ENCODE results near the gene DICER1.
"Not testable (repeated sequence)": the region's sequence is repeated elsewhere in the genome, so short reads cannot be mapped to it uniquely, and the experiment has no call there.

The DICER1 gene, protein sequence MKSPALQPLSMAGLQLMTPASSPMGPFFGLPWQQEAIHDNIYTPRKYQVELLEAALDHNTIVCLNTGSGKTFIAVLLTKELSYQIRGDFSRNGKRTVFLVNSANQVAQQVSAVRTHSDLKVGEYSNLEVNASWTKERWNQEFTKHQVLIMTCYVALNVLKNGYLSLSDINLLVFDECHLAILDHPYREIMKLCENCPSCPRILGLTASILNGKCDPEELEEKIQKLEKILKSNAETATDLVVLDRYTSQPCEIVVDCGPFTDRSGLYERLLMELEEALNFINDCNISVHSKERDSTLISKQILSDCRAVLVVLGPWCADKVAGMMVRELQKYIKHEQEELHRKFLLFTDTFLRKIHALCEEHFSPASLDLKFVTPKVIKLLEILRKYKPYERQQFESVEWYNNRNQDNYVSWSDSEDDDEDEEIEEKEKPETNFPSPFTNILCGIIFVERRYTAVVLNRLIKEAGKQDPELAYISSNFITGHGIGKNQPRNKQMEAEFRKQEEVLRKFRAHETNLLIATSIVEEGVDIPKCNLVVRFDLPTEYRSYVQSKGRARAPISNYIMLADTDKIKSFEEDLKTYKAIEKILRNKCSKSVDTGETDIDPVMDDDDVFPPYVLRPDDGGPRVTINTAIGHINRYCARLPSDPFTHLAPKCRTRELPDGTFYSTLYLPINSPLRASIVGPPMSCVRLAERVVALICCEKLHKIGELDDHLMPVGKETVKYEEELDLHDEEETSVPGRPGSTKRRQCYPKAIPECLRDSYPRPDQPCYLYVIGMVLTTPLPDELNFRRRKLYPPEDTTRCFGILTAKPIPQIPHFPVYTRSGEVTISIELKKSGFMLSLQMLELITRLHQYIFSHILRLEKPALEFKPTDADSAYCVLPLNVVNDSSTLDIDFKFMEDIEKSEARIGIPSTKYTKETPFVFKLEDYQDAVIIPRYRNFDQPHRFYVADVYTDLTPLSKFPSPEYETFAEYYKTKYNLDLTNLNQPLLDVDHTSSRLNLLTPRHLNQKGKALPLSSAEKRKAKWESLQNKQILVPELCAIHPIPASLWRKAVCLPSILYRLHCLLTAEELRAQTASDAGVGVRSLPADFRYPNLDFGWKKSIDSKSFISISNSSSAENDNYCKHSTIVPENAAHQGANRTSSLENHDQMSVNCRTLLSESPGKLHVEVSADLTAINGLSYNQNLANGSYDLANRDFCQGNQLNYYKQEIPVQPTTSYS (N-terminal part only)

GRCh38 chr14:95157327-95158189 is at the start of gene DICER1:
DICER1 (minus strand) TSS chr14:95157529; CDS start chr14:95133458, 24,071 bp downstream.
- Histone ChIP-seq H3K9me3 (no peaks in the 10 kb centered on the region), H3K4me1 (peaks cover 8% of the 10 kb centered on the region), H3K36me3 (replicated peaks) (no peaks in the 10 kb centered on the region), H3K27me3 (ENCODE audit: low read depth) (no peaks in the 10 kb centered on the region), H3K4me3 (peak within 1 kb of the TSS; percentile 66)
- DNase-seq (ENCODE audit: low spot score in 2 of 2) = peak; percentile 80 to 97
- in situ Hi-C loops (cut with MboI; ENCODE audit: low sequenced_read_pairs) = no loop called here

GRCh38 chr14:95206534-95206933 is 49.2 kb upstream of the DICER1 start:
- in situ Hi-C loops (cut with MboI; ENCODE audit: low sequenced_read_pairs) = no loop called here
- no peaks in the 10 kb centered on the region for H3K27me3 ChIP-seq (ENCODE audit: low read depth)
- DNase-seq (ENCODE audit: low spot score in 2 of 2) = no peak

DNA sequence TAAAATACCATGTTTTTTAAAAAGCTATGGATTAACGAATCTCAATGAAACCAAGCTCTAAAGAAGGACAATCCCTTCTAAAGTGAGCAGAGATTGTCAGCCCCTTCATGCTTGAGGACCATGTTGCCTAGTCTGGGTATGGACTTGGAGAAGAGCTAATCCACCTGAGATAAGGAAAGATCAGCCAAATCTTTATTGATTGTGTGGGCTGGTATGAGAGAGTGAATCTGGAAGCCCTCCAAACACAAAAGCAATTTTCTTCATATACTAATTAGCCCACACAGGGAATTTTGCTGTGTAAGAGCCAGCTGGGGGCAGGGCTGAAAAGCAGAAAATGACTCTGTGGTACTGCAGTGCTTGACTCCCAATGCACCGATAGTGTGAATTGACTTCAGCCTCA is 47.4 kb upstream of the DICER1 start:
- no peaks in the 10 kb centered on the region for H3K4me1 ChIP-seq
- H3K27me3 ChIP-seq (ENCODE audit: low read depth) = no peaks in the 10 kb centered on the region
- no peak overlapping the region for H3K4me3 ChIP-seq
- peaks cover 6% of the 10 kb centered on the region; the same call in 1 of the 2 replicates for H3K9me3 ChIP-seq
- in situ Hi-C loops (cut with MboI; ENCODE audit: low sequenced_read_pairs) = no loop called here
- DNase-seq (ENCODE audit: low spot score in 2 of 2) = no peak
- no peaks in the 10 kb centered on the region for H3K36me3 ChIP-seq (replicated peaks)

More at GRCh38 chr14:95206534-95206933, 49.2 kb upstream of the DICER1 start:
- H3K4me3 ChIP-seq = no peak overlapping the region
- H3K9me3 ChIP-seq = peaks cover 6% of the 10 kb centered on the region; the same call in 1 of the 2 replicates
- no peaks in the 10 kb centered on the region for H3K4me1 ChIP-seq
- H3K36me3 ChIP-seq (replicated peaks) = no peaks in the 10 kb centered on the region

GRCh38 chr14:95201745-95202144 is 44.4 kb upstream of the DICER1 start:
- H3K9me3 ChIP-seq; H3K4me1 ChIP-seq; H3K4me3 ChIP-seq; H3K27me3 ChIP-seq (ENCODE audit: low read depth); in situ Hi-C loops (cut with MboI; ENCODE audit: low sequenced_read_pairs); H3K36me3 ChIP-seq (replicated peaks); DNase-seq (ENCODE audit: low spot score in 2 of 2): not testable (repeated sequence)

GRCh38 chr14:95200404-95200803 is 43.1 kb upstream of the DICER1 start:
- Histone ChIP-seq H3K4me1 (no peaks in the 10 kb centered on the region), H3K27me3 (ENCODE audit: low read depth) (no peaks in the 10 kb centered on the region), H3K36me3 (replicated peaks) (no peaks in the 10 kb centered on the region), H3K9me3 (peaks cover 6% of the 10 kb centered on the region; the same call in 1 of the 2 replicates), H3K4me3 (no peak overlapping the region)
- in situ Hi-C loops (cut with MboI; ENCODE audit: low sequenced_read_pairs) = no loop called here
- DNase-seq (ENCODE audit: low spot score in 2 of 2) = no peak

- 0 out of 2 replicates have a peak, but pooled peaks cover 2% of the 10 kb centered on the region for H3K9me3 ChIP-seq
- no peak overlapping the region for H3K4me3 ChIP-seq
- no peak for DNase-seq (ENCODE audit: low spot score in 2 of 2)
- H3K4me1 ChIP-seq = no peaks in the 10 kb centered on the region
- in situ Hi-C loops (cut with MboI; ENCODE audit: low sequenced_read_pairs) = no loop called here
- no peaks in the 10 kb centered on the region for H3K27me3 ChIP-seq (ENCODE audit: low read depth)
- no peaks in the 10 kb centered on the region for H3K36me3 ChIP-seq (replicated peaks)
Measured at GRCh38 chr14:95199298-95199983, 42.1 kb upstream of the DICER1 start.

GRCh38 chr14:95198320-95198719 is 41.0 kb upstream of the DICER1 start:
- Histone ChIP-seq H3K9me3 (0 out of 2 replicates have a peak, but pooled peaks cover 2% of the 10 kb centered on the region), H3K4me1 (no peaks in the 10 kb centered on the region), H3K4me3 (no peak overlapping the region), H3K36me3 (replicated peaks) (no peaks in the 10 kb centered on the region), H3K27me3 (ENCODE audit: low read depth) (no peaks in the 10 kb centered on the region)
- no peak for DNase-seq (ENCODE audit: low spot score in 2 of 2)
- in situ Hi-C loops (cut with MboI; ENCODE audit: low sequenced_read_pairs) = no loop called here

DNA sequence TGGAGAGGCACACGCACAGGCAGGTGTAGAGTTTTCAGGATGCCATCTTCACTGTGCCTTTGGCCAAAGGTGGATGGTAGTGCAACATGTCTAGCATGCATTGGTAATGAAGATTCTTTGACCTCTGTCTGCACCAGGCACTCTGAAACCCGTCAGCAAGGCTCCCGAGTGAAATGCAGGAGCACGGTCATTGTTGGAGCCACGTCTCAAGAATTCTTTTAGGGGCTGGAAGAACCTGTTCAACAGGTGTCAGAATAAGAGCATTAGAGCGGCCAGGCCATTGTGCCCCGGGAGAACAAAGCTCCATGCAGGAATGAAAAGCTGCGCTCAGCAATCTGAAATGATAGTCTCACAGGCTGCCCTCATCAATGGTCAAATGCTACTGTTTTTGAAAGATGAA is 40.2 kb upstream of the DICER1 start:
- Histone ChIP-seq H3K9me3 (0 out of 2 replicates have a peak, but pooled peaks cover 2% of the 10 kb centered on the region), H3K36me3 (replicated peaks) (no peaks in the 10 kb centered on the region), H3K27me3 (ENCODE audit: low read depth) (no peaks in the 10 kb centered on the region), H3K4me3 (no peak overlapping the region), H3K4me1 (no peaks in the 10 kb centered on the region)
- DNase-seq (ENCODE audit: low spot score in 2 of 2) = no peak
- in situ Hi-C loops (cut with MboI; ENCODE audit: low sequenced_read_pairs) = no loop called here

DNA sequence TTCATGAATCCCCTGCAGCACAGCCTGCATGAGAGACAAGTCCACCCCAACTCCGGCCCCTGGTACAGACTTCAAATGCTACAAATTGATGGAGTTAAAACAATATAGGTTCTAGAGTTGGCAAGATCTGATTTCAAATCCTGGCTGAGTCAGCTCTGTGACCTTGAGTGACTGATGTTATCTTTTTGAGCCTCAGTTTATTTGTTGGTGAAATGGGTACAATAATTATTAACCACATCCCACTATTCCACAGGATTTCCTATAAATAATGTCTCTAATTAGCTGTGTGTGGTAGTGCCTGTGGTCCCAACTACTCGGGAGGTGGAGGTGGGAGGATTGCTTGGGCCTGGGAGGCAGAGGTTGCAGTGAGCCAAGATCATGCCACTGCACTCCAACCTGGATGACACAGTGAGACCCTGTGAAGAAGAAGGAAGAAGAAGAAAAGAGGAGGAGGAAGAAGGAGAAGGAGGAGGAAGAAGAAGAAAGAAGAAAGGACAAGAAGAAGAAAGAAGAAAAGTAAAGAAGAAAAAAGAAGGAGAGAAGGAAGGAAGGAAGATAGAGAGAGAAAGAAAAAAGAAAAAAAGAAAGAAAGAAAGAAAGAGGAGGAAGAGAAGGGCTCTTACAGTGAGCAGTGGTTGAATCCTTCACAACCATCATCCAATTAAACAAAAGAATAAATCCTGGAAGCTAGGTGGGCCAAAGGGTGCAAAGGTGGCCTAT is 39.7 kb upstream of the DICER1 start:
- Histone ChIP-seq H3K27me3 (ENCODE audit: low read depth) (no peaks in the 10 kb centered on the region), H3K9me3 (0 out of 2 replicates have a peak, but pooled peaks cover 2% of the 10 kb centered on the region), H3K4me1 (no peaks in the 10 kb centered on the region), H3K36me3 (replicated peaks) (no peaks in the 10 kb centered on the region), H3K4me3 (no peak overlapping the region)
- in situ Hi-C loops (cut with MboI; ENCODE audit: low sequenced_read_pairs) = no loop called here
- DNase-seq (ENCODE audit: low spot score in 2 of 2) = no peak

DNA sequence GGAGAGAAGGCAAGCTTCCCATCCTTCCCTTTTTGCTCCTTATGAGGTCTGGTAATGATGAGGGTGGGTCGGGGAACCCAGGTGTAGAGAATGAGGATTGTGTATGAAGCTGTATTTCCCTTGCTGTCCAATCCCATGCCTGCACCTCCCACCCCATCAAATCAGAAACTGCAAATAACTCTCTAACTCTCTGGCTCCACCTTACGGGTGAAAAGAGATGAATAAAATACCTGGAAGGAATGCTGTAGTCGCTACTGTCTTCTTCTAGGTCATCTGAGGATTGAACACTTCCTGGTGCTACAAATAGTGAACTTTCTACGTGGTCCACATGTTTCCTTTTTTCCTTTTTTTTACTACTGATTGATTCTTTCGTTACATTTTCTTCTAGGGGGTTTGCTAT is 38.9 kb upstream of the DICER1 start:
- Histone ChIP-seq H3K4me1 (no peaks in the 10 kb centered on the region), H3K9me3 (no peaks in the 10 kb centered on the region), H3K27me3 (ENCODE audit: low read depth) (no peaks in the 10 kb centered on the region), H3K36me3 (replicated peaks) (no peaks in the 10 kb centered on the region), H3K4me3 (no peak overlapping the region)
- in situ Hi-C loops (cut with MboI; ENCODE audit: low sequenced_read_pairs) = no loop called here
- peak; percentile 32 to 34 for DNase-seq (ENCODE audit: low spot score in 2 of 2)

- no peak for DNase-seq (ENCODE audit: low spot score in 2 of 2)
- no peaks in the 10 kb centered on the region for H3K27me3 ChIP-seq (ENCODE audit: low read depth)
- H3K4me3 ChIP-seq = no peak overlapping the region
- no peaks in the 10 kb centered on the region for H3K4me1 ChIP-seq
- no peaks in the 10 kb centered on the region for H3K36me3 ChIP-seq (replicated peaks)
- no peaks in the 10 kb centered on the region for H3K9me3 ChIP-seq
- in situ Hi-C loops (cut with MboI; ENCODE audit: low sequenced_read_pairs) = no loop called here
Measured at GRCh38 chr14:95195031-95195430, 37.7 kb upstream of the DICER1 start.

DNA sequence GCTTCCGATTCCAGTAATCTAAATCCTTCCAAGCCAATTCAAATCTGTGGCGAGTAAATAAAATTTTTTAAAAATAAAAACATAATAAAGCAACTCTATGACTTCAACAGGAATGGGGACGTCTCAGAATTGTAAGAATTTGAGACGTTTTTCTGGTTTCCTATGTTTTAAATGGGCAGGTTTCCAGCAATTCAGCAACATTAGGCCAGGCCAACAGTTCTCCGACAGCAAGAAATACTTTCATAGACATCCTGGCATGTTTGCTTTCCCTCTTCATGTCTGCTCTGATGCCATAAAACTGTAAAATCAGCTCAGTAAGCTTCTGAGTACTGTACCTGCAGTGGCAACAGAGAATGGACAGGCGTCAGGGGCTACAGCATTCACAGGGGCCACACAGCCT is 35.8 kb upstream of the DICER1 start:
- H3K27me3 ChIP-seq (ENCODE audit: low read depth) = no peaks in the 10 kb centered on the region
- H3K4me1 ChIP-seq = no peaks in the 10 kb centered on the region
- H3K9me3 ChIP-seq = no peaks in the 10 kb centered on the region
- in situ Hi-C loops (cut with MboI; ENCODE audit: low sequenced_read_pairs) = no loop called here
- DNase-seq (ENCODE audit: low spot score in 2 of 2) = no peak
- H3K36me3 ChIP-seq (replicated peaks) = no peaks in the 10 kb centered on the region
- H3K4me3 ChIP-seq = no peak overlapping the region

Measured in HAP-1 (cell line).